GM19467 (cell line): ENCODE data around the gene GPR3.

Experiments used
- ATAC-seq: cut with Tn5 transposase; IDR thresholded peaks from one replicate; pipeline ENCODE4 v1.9.1; 2021; ENCODE audit warnings: mild to moderate bottlenecking, moderate library complexity; ENCODE audit not compliant: unreplicated experiment

Gene GPR3

DNA sequence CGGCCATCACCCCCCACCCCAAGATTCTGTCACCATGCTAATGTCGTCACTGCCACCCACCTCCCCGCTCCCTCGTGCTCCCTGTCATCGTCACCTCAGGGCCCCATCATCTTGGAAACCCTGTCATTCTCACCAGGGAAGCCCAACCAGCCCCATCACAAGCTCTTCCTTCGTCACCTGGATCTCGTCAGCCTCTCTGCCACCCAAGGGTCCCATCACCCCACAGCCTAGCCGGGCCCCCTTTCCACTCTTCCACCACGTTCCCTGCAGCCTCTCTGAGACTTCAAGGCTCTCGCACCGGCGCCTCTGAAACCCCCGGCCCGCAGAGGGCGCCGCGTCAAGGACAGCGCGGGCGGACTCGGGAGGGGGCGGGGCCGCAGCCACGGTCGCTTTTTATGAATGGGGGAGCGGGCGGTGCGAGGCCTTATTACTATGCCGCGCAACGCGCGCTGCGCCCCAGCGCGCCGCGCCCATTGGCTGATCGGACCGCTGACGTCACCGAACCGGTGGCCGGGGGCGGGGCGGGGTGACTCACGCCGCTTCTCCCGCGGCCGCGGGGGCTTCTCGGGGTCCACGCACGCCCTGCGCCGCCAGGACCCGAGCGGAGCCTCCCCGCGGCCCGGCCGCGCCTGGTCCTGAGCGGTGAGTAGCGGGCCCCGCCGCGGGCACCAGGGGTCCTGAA is at the start of gene GPR3:
GPR3 (plus strand) TSS at position 527 of the 682 bp plus-strand sequence. CDS start 1,177 bp downstream, outside the sequence.
- peak; percentile 76 for ATAC-seq

DNA sequence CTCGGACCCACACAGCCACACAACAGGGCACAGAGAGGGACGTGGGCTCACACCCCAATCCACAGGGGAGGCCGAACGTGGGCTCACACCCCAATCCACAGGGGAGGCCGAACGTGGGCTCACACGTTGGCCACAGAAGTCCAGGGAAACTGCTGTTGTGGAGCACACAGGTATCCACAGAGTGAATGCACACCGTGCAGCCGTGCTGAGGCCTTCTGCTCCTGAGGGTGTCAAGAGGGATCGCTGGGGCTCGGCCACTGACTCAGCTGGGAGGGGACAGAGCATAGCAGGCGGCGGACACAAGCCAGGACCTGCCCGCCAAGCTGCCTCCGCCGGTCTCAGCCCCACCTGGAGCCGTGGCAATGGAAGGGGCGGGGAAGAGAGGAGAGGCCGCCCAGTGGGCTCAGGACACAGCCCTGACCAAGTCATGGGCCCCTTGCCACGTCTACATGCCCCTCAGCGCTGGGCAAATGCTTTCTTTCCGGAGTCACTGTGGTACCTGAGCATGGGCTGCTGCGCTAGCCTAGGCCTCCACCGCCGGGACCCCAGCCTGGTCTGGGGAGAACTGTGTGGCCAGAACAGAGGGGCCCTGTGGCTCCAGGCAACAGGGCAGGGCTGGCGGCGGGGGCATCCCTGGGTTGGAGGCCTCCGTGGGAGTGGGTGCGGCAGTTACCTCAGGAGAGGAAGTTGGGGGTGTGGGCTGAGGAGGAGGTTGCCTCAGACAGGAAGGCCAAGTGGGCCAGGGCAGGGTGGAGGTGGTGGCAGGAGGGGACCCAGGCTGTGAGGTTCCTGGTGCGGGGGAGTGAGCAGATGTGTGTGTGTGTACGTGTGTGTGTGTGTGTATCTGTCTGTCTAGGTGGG is 49.4 kb upstream of the GPR3 start:
- ATAC-seq: peak; percentile 53

GRCh38 chr1:27343639-27344025 is 48.8 kb upstream of the GPR3 start:
- ATAC-seq: no peak

DNA sequence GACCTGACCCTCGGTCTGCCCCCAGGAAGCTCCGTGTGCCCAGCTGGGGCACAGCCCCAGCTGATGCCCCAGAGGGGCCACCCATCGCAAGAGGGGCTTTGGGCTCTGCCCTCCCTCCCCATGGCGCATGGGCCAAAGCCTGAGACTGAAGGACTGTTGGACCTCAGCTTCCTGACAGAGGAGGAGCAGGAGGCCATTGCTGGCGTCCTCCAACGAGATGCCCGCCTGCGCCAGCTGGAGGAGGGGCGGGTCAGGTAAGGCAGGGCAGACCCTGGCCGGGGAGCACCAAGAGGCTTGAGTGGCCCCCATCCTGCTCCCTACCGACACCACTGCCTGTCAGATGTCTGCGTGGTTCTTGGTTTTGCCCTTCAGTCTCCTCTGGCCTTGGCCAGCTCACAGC is 47.1 kb upstream of the GPR3 start:
- no peak for ATAC-seq

GRCh38 chr1:27346357-27346756 is 46.1 kb upstream of the GPR3 start:
- no peak for ATAC-seq

DNA sequence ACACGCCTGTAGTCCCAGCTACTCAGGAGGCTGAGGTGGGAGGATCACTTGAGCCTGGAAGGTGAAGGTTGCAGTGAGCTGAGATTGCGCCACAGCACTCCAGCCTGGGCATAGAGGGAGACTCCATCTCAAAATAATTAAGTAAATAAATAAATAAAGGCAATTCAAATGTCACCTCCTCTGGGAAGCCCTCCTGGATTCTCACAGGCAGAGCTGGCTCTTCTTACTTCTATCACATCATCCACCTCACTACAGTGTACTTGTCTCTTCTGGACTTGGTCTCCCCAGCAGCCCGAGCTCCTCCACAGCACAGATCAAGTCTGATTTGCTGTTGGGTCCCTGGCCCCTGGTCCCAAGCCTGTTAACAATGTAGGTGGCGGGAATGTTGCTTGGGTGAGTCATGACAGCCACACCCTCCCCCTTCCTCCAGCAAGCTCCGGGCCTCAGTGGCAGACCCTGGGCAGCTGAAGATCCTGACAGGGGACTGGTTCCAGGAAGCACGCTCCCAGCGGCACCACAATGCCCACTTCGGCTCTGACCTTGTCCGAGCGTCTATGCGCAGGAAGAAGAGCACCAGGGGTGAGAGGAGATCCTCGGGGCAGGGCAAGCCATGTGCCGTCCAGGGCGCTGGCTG is 45.3 kb upstream of the GPR3 start:
- ATAC-seq: no peak

- ATAC-seq: no peak
Observed at GRCh38 chr1:27348861-27349783, 43.3 kb upstream of the GPR3 start.

- no peak for ATAC-seq
Observed at GRCh38 chr1:27349784-27350662, 42.4 kb upstream of the GPR3 start.

DNA sequence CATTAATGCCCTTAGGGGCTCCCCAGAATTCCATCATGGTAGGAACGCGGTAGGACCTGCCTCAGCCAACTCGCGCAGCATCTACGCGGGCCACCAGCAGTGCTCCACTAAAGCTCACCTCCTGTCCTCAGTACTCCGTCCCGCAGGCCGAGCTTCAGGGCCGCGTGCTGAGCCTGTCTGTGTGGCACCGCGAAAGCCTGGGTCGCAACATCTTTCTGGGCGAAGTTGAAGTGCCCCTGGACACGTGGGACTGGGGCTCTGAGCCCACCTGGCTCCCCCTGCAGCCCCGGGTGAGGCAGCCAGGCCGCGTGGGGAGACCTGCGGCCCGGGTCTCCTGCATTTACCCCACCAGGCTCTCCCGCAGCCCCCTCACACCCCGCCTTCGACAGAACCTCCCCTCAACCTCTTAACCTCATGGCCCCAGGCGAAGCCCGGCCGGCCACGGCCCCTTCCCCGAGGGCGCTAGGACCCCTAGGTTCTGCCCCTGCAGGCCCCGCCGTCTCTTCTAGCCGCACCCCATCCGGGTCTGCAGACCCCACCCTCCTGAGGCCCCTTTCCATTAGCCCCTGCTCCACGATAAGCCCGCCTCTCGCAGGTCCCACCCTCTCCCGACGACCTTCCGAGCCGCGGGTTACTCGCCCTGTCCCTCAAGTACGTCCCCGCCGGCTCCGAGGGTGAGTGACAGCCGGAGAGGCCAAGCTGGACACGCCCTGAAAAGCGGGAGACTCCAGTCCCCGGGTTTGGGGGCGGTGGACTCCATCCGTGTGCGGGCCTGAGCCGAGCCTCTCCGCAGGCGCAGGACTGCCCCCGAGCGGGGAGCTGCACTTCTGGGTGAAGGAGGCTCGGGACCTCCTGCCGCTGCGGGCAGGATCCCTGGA is 41.5 kb upstream of the GPR3 start:
- no peak for ATAC-seq

DNA sequence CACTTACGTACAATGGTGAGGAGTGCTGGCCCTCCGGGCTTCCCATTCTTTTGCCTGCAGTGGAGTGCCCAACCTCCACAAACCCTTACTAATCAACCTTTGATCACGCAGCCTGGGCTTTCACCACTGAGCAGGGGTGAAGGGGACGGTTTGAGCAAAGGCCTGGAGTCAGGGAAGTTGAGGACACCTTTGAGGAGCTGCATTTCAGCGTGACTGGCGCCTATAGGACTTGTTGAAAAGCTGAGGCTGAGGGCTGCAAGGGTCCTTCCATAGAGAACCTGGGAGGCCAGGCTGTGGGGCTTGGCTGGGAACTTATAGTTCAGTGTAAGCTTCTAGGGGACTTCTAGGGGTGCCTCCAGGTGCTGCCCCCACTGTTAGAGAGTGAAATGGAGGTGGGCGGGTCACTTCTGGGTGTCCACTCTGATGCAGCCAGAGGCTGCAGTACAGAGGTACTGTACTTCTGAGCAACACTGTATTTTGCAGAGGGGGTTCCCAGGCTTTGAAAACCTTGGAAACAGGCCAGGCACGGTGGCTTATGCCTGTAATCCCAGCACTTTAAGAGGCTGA is 40.8 kb upstream of the GPR3 start:
- ATAC-seq: no peak

- no peak for ATAC-seq
Observed at GRCh38 chr1:27353166-27353565, 39.3 kb upstream of the GPR3 start.

GRCh38 chr1:27353629-27354028 is 38.8 kb upstream of the GPR3 start:
- no peak for ATAC-seq

DNA sequence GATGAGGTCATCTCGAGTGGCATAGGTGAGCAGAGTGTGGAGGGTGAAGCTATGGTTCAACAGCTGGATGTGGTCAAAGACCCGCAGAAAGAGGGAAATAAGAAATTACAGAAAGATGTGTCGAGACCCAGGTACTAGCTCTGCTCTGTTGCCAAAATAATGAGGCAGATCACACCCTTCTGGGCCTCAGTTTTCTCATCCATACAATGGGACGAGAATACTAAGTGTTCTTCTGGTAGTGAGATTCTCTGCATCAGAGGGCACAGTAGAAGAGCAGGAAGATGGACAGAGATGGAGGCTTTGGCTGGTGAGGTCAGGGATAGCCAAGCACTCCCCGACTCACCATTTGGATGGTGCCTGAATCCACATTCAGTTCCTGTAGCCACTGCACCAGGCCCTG is 36.7 kb upstream of the GPR3 start:
- no peak for ATAC-seq

DNA sequence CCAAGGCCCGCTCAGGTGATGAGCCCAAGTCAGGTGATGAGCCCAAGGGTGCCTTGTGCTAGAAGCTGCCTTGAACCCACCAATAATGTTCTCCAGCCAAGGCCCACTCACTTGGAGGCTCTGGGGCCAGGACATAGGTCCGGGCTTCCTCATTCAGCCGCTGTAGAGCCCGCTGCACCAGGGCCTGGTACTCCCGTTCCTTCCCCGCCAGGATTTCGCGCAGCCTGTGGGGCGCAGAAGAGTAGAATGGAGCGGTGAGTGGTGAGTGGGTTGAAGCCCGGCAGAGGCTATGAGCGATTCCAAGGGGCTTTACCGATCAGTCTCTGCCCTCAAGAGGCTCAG is 36.2 kb upstream of the GPR3 start:
- no peak for ATAC-seq

DNA sequence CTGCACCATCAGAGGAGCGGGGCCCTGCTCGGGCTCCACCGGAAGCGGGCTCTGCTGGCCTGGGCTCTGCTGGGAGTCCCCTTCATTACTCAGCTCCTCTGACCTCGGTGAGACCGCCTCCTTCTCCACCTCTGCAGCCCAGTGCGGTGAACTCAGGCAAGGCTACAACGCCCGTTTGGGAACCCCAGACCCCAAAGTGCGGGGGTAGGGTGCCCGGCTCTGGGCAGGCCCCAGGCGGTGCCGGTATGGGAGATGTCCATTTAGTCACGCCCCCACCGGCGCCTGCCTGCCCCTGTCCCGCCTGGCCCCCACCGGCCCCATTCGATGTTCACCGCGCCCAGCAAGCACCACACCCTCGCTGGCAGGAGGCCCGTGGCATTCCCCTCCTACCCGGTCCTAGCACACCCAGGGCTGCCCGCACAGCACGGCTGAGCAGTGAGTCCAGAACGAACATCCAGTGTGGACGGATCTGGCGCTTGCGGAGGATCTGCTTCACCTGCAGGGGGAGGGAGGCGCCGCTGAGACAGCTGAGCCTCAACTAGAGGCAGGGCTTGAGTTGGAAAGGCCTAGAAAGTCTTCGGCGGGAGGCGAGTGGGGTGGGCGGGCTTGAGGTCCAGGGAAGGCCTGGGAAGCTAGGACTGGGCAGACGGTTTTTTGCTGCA is 35.7 kb upstream of the GPR3 start:
- ATAC-seq: no peak

- no peak for ATAC-seq
Observed at GRCh38 chr1:27357281-27358037, 35.0 kb upstream of the GPR3 start.
